Prostate gland (tissue), 2 donors: Measurements from ENCODE around the gene PGR. TPM values are rescaled to one million over a fixed set of nuclear protein-coding genes. Genes with fewer than 3 reads are reported as not detected.
"Not testable (repeated sequence)": the region's sequence is repeated elsewhere in the genome, so short reads cannot be mapped to it uniquely, and the experiment has no call there.

Source experiments
- DNase-seq: peaks from one replicate; pipeline ENCODE4 v3.0.0-alpha.2; 2019; ENCODE audit warnings: low spot score
- H3K27ac ChIP-seq, 2 donors: fragments of 200-600 bp; sonication (generic); 2 replicates each; pipeline ENCODE4 v1.5.1; 2017 to 2019
- H3K27me3 ChIP-seq: fragments of 200-600 bp; sonication (generic); replicated peaks from 2 replicates; pipeline ENCODE4 v1.5.1; 2019; ENCODE audit not compliant: insufficient read depth
- H3K36me3 ChIP-seq, 2 donors: fragments of 200-600 bp; sonication (generic); 1 replicate in 1 of 2; 2 replicates in 1 of 2; pipeline versions ENCODE4 v1.5.1 to v1.8.1; 2017 to 2019
- H3K4me1 ChIP-seq: fragments of 200-600 bp; sonication (generic); replicated peaks from 2 replicates; pipeline ENCODE4 v1.5.1; 2019
- H3K4me3 ChIP-seq, 2 donors: fragments of 200-600 bp; sonication (generic); 2 replicates each; pipeline ENCODE4 v1.5.1; 2017 to 2019
- H3K9me3 ChIP-seq: fragments of 200-600 bp; sonication (generic); 2 replicates; pipeline ENCODE4 v1.5.1; 2017
- CTCF ChIP-seq, 4 experiments: fragments of 200-600 bp in 2 of 4; fragments of 450-650 bp in 2 of 4; sonication (generic) in 2 of 4; IDR thresholded peaks; 1 replicate in 3 of 4; 2 replicates in 1 of 4; pipeline ENCODE4 v1.5.1; 2016 to 2019; ENCODE audit warnings: antibody characterized with exemption in 4 of 4, mild to moderate bottlenecking in 2 of 4, moderate library complexity in 2 of 4
- POLR2A ChIP-seq: fragments of 450-650 bp; IDR thresholded peaks from one replicate; pipeline ENCODE4 v1.6.1; 2016; ENCODE audit warnings: antibody characterized with exemption, mild to moderate bottlenecking
- POLR2AphosphoS5 ChIP-seq: sonication (generic); formaldehyde crosslinking; IDR thresholded peaks from one replicate; pipeline ENCODE4 v1.6.1; 2017; ENCODE audit warnings: antibody characterized with exemption
- WGBS: methylation state at CpG from one replicate; pipeline ENCODE4 v1.1.5; 2018; 5-methylcytosine and 5-hydroxymethylcytosine counted together
- intact Hi-C: fragments of 100-400 bp; cut with DNase I; formaldehyde crosslinking; loops from one replicate; pipeline ENCODE4 v1.14.2; 2022
- total RNA-seq, 2 donors: library from RNA; depleted of rRNA; stranded (reverse); fragments of >200 nt; gene quantifications; one replicate each; pipeline ENCODE4 v1.1.0, GENCODE V29; 2016

PGR gene
- total RNA-seq, 2 donors from 2014 or later = 3.5 to 5.9 TPM

- no peaks in the 10 kb centered on the region for H3K4me1 ChIP-seq
- H3K36me3 ChIP-seq = no peaks in the 10 kb centered on the region
- no peaks in the 10 kb centered on the region for H3K9me3 ChIP-seq
- no peak overlapping the region for H3K4me3 ChIP-seq
- intact Hi-C loops = no loop called here
- H3K27me3 ChIP-seq = no peaks in the 10 kb centered on the region
- TF ChIP-seq CTCF (IDR thresholded peaks at IDR 0.05) (no peak), POLR2A (no peak), POLR2AphosphoS5 (no peak)
- DNase-seq = no peak
- no peak overlapping the region for H3K27ac ChIP-seq
Measured at GRCh38 chr11:101014600-101015285, 114.9 kb downstream of the PGR start.

- H3K27ac ChIP-seq, intact Hi-C loops, H3K36me3 ChIP-seq, H3K4me1 ChIP-seq, H3K27me3 ChIP-seq, H3K9me3 ChIP-seq, DNase-seq, H3K4me3 ChIP-seq: not testable (repeated sequence)
Measured at GRCh38 chr11:101013702-101014101, 115.9 kb downstream of the PGR start.

DNA sequence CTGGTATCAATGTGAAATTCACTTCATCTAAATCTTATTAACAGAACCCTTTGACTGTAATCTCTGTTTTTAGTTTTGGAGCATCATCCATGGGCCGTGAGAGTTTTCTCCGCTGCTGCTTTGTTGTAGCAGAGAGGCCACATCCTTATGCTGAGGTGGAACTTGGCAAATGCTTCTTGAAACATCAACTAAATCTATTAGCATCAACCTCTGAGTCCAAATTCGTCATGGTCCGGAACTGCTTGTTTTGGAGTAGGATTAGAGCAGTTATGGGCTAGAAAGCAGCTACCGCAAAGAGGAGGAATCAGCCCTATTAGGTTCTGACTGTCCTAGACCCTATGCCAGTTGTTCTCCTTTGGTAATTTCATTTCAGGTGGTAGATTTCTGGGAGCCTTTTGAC lies 117.7 kb downstream of the PGR start:
- no peaks in the 10 kb centered on the region for H3K9me3 ChIP-seq
- TF ChIP-seq CTCF (IDR thresholded peaks at IDR 0.05) (no peak), POLR2AphosphoS5 (no peak), POLR2A (no peak)
- no peak overlapping the region for H3K27ac ChIP-seq
- no peak overlapping the region for H3K4me3 ChIP-seq
- no peak for DNase-seq
- intact Hi-C loops = no loop called here
- no peaks in the 10 kb centered on the region for H3K36me3 ChIP-seq
- WGBS = 83% methylated on average over 5 of the region's 5 CpGs
- no peaks in the 10 kb centered on the region for H3K27me3 ChIP-seq
- H3K4me1 ChIP-seq = no peaks in the 10 kb centered on the region

DNA sequence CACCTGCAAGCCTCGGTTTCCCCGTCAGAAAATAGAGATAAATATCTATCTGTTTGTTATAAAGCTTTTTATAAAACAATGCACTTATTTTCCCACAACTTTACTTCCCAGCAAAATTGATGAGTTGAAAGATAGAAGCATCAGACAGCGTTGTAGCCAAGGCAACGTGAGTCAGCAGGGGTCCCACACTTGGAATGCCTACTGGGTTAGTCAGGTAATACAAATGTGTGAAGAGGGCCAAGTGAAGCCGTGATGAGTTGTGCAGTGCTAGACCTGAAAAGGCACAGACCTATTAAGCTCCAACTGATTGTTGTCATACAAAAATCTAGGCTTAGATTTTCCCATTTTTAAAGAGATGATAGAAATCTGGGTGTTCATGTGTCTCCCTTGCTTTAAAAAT lies 118.7 kb downstream of the PGR start:
- DNase-seq = no peak
- H3K27ac ChIP-seq = no peak overlapping the region
- no peaks in the 10 kb centered on the region for H3K4me1 ChIP-seq
- H3K4me3 ChIP-seq = no peak overlapping the region
- 68% methylated on average over 5 of the region's 5 CpGs for WGBS
- no peaks in the 10 kb centered on the region for H3K27me3 ChIP-seq
- no peaks in the 10 kb centered on the region for H3K36me3 ChIP-seq
- no peaks in the 10 kb centered on the region for H3K9me3 ChIP-seq
- intact Hi-C loops = no loop called here
- TF ChIP-seq POLR2A = no peak
- no peak for TF ChIP-seq CTCF (IDR thresholded peaks at IDR 0.05)
- TF ChIP-seq POLR2AphosphoS5 = no peak

DNA sequence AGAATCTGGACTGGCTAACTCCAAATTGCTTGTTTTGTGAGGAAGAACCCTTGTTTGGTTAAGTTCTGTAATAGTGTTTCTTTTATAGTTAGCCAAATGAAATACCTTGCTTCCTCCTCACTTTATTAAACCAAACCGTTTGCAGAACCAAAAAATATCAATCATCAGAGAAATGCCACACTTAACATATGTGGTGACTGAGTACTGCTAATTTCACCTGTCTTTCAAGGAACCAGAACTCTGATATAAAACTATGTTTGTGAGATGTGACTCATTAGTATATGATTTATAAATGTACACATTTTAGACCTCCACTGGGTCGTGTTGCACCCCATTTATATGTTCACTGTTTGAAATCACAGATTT lies 119.9 kb downstream of the PGR start:
- no peaks in the 10 kb centered on the region for H3K27me3 ChIP-seq
- no peak overlapping the region for H3K4me3 ChIP-seq
- 34% methylated on average over 2 of the region's 2 CpGs for WGBS
- no peaks in the 10 kb centered on the region for H3K9me3 ChIP-seq
- H3K36me3 ChIP-seq = no peaks in the 10 kb centered on the region
- no peaks in the 10 kb centered on the region for H3K4me1 ChIP-seq
- no peak for DNase-seq
- no peak overlapping the region for H3K27ac ChIP-seq
- TF ChIP-seq POLR2AphosphoS5 (no peak), CTCF (IDR thresholded peaks at IDR 0.05) (no peak), POLR2A (no peak)
- intact Hi-C loops = no loop called here
